GM12878 (cell line): ENCODE measurements around the gene FBXW9. TPM values are rescaled to one million over a fixed set of nuclear protein-coding genes. Genes with fewer than 3 reads are reported as not detected.
A peak's percentile ranks its signal among the peaks of the same experiment; 100 is the strongest.

Source experiments
- CEBPB ChIP-seq, 2 experiments: fragments of 150-350 bp in 1 of 2; IDR thresholded peaks; 2 replicates each; pipeline ENCODE4 v1.6.1; 2012 to 2014; ENCODE audit warnings: low read depth in 2 of 2, low read length in 2 of 2, borderline replicate concordance in 1 of 2, inconsistent platforms in 1 of 2
- EGR1 ChIP-seq, 2 experiments: IDR thresholded peaks; 1 replicate in 1 of 2; 2 replicates in 1 of 2; pipeline ENCODE4 v1.6.1; 2011 to 2012; ENCODE audit warnings: low read depth in 2 of 2, low read length in 2 of 2, borderline replicate concordance in 1 of 2, mild to moderate bottlenecking in 1 of 2, moderate library complexity in 1 of 2
- FOXK2 ChIP-seq: fragments of 450-650 bp; IDR thresholded peaks from 2 replicates; pipeline ENCODE4 v1.6.1; 2017; ENCODE audit warnings: mild to moderate bottlenecking, moderate library complexity
- HCFC1 ChIP-seq: fragments of 150-350 bp; IDR thresholded peaks from 2 replicates; pipeline ENCODE4 v1.6.1; 2014; ENCODE audit warnings: low read length
- IKZF1 ChIP-seq: fragments of 450-650 bp; conservative IDR thresholded peaks from 2 replicates; pipeline ENCODE4 v1.6.1; 2017; ENCODE audit warnings: antibody characterized with exemption, mild to moderate bottlenecking
- IKZF2 ChIP-seq, 2 experiments: fragments of 450-650 bp; IDR thresholded peaks; 2 replicates each; pipeline ENCODE4 v1.6.1; 2017; ENCODE audit warnings: mild to moderate bottlenecking in 2 of 2, moderate library complexity in 2 of 2
- IRF4 ChIP-seq: IDR thresholded peaks from 2 replicates; pipeline ENCODE4 v1.6.1; 2011; ENCODE audit warnings: low read depth, low read length
- MEF2A ChIP-seq: IDR thresholded peaks from 2 replicates; pipeline ENCODE4 v1.6.1; 2011; ENCODE audit warnings: low read depth, mild to moderate bottlenecking, low read length, moderate library complexity; ENCODE audit not compliant: insufficient read depth
- MLLT1 ChIP-seq: fragments of 450-650 bp; IDR thresholded peaks from 2 replicates; pipeline ENCODE4 v1.6.1; 2016; ENCODE audit warnings: mild to moderate bottlenecking
- NFIC ChIP-seq: IDR thresholded peaks from 2 replicates; pipeline ENCODE4 v1.6.1; 2012; ENCODE audit warnings: low read depth, mild to moderate bottlenecking, inconsistent platforms, low read length, moderate library complexity
- NFYA ChIP-seq: IDR thresholded peaks from 2 replicates; pipeline ENCODE4 v1.6.1; 2011; ENCODE audit warnings: low read depth, mild to moderate bottlenecking, low read length, improper control_type of control experiment, borderline replicate concordance
- NFYB ChIP-seq: IDR thresholded peaks from 2 replicates; pipeline ENCODE4 v1.6.1; 2011; ENCODE audit warnings: low read depth, mild to moderate bottlenecking, low read length, improper control_type of control experiment, moderate library complexity; ENCODE audit not compliant: insufficient read depth
- RAD21 ChIP-seq: IDR thresholded peaks from 2 replicates; pipeline ENCODE4 v1.6.1; 2011; ENCODE audit warnings: mild to moderate bottlenecking, low read depth, low read length, moderate library complexity; ENCODE audit not compliant: insufficient read depth
- RB1 ChIP-seq: fragments of 450-650 bp; formaldehyde crosslinking; IDR thresholded peaks from 2 replicates; pipeline ENCODE4 v1.6.1; 2017; ENCODE audit warnings: mild to moderate bottlenecking, borderline replicate concordance
- RELA ChIP-seq: fragments of 450-650 bp; IDR thresholded peaks from 2 replicates; pipeline ENCODE4 v1.8.0; 2014; ENCODE audit warnings: borderline replicate concordance; ENCODE audit not compliant: partially characterized antibody
- SMAD1 ChIP-seq: fragments of 450-650 bp; IDR thresholded peaks from 2 replicates; pipeline ENCODE4 v1.6.1; 2018; ENCODE audit warnings: mild to moderate bottlenecking, low read depth; ENCODE audit not compliant: partially characterized antibody
- SMAD5 ChIP-seq: IDR thresholded peaks from 2 replicates; pipeline ENCODE4 v1.6.1; 2016; ENCODE audit warnings: antibody characterized with exemption, low read depth
- STAT1 ChIP-seq: fragments of 450-650 bp; conservative IDR thresholded peaks from 2 replicates; pipeline ENCODE4 v1.6.1; 2014; ENCODE audit warnings: antibody characterized with exemption, mild to moderate bottlenecking
- TCF3 ChIP-seq: IDR thresholded peaks from 2 replicates; pipeline ENCODE4 v1.6.1; 2012; ENCODE audit warnings: low read depth, mild to moderate bottlenecking, low read length, borderline replicate concordance; ENCODE audit not compliant: insufficient read depth
- YY1 ChIP-seq: IDR thresholded peaks from 2 replicates; pipeline ENCODE4 v1.6.1; 2011; ENCODE audit warnings: low read depth, mild to moderate bottlenecking, low read length
- ZNF24 ChIP-seq: fragments of 450-650 bp; IDR thresholded peaks from 2 replicates; pipeline ENCODE4 v1.6.1; 2017; ENCODE audit warnings: antibody characterized with exemption, mild to moderate bottlenecking
- ZNF622 ChIP-seq: fragments of 450-650 bp; IDR thresholded peaks from 2 replicates; pipeline ENCODE4 v1.6.1; 2017; ENCODE audit warnings: mild to moderate bottlenecking, inconsistent platforms
- polyA plus RNA-seq, 11 experiments: library from polyadenylated mRNA; depleted of rRNA in 4 of 11; unstranded in 6 of 11; stranded (reverse) in 5 of 11; fragments of >200 nt; fragmentation: Nextera tagmentation in 4 of 11; fragmentation: Illumina TruSeq in 1 of 11; extraction: Ambion mirVana in 4 of 11; extraction: Trizol in 1 of 11; gene quantifications; 1 replicate in 1 of 11; 2 replicates in 10 of 11; pipeline versions ENCODE4 v1.2.1 to v1.2.3, GENCODE V29; 2011 to 2016; ENCODE audit warnings: inconsistent platforms in 2 of 11, missing spikeins in 2 of 11, low read depth in 1 of 11
- total RNA-seq, 4 experiments: library from RNA; depleted of rRNA in 3 of 4; stranded (reverse); fragments of >200 nt in 3 of 4; fragmentation: Illumina TruSeq in 1 of 4; extraction: Trizol in 1 of 4; gene quantifications; 2 replicates each; pipeline versions ENCODE4 v1.2.1 to v1.2.3, GENCODE V29; 2013 to 2021
- TF ChIP-seq, protein P1 (sequence below): fragments of 450-650 bp; IDR thresholded peaks from 2 replicates; pipeline ENCODE4 v1.6.1; 2017; ENCODE audit warnings: mild to moderate bottlenecking, moderate library complexity

FBXW9 gene
- total and polyA plus RNA-seq, 10 of the 15 experiments (the other 5 are each of a cell fraction or from before 2014, with no cell fraction given) = 0.21 to 14.8 (median 7.3) TPM

DNA sequence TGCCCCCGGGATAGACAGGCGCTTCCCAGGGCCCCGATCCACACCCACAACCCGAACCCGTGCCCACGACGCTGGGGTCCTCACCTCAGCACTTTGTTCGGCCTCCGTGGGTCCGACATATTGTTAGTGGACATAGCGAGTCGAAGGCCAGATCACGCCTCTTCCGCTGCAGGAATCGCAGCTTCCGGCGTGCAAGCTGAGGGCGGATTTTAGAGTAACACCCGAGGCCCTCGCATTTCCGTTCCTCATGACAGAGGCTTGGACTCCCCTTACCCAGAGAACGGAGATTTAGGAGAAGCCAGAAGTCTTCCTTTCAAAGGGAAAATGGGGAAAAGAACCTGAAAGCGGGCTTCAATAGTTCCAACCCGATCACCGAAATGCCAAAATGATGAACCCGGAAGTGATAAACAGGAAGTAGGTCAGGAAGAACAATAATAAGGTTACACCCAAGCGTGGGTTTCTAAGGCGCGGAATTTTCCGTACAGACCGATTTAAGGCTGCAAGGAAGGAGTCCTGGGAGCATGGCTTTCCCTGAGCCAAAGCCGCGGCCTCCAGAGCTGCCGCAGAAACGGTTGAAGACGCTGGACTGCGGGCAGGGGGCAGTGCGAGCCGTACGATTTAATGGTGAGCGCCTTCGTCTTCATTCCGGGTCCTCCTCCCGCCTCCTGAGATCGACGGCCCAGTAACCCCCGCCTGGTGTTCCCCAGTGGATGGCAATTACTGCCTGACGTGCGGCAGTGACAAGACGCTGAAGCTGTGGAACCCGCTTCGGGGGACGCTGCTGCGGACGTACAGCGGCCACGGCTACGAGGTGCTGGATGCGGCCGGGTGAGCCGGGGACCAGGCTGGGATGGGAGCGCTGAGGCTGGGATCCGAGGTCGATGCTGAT is 26.9 kb downstream of the FBXW9 start (continued):
- TF ChIP-seq, protein P1, sequence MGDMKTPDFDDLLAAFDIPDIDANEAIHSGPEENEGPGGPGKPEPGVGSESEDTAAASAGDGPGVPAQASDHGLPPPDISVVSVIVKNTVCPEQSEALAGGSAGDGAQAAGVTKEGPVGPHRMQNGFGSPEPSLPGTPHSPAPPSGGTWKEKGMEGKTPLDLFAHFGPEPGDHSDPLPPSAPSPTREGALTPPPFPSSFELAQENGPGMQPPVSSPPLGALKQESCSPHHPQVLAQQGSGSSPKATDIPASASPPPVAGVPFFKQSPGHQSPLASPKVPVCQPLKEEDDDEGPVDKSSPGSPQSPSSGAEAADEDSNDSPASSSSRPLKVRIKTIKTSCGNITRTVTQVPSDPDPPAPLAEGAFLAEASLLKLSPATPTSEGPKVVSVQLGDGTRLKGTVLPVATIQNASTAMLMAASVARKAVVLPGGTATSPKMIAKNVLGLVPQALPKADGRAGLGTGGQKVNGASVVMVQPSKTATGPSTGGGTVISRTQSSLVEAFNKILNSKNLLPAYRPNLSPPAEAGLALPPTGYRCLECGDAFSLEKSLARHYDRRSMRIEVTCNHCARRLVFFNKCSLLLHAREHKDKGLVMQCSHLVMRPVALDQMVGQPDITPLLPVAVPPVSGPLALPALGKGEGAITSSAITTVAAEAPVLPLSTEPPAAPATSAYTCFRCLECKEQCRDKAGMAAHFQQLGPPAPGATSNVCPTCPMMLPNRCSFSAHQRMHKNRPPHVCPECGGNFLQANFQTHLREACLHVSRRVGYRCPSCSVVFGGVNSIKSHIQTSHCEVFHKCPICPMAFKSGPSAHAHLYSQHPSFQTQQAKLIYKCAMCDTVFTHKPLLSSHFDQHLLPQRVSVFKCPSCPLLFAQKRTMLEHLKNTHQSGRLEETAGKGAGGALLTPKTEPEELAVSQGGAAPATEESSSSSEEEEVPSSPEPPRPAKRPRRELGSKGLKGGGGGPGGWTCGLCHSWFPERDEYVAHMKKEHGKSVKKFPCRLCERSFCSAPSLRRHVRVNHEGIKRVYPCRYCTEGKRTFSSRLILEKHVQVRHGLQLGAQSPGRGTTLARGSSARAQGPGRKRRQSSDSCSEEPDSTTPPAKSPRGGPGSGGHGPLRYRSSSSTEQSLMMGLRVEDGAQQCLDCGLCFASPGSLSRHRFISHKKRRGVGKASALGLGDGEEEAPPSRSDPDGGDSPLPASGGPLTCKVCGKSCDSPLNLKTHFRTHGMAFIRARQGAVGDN = peak; percentile 50; the same call in 1 of the 2 replicates
- TF ChIP-seq ZNF622 (no peak), RELA (peak; percentile 53), RB1 (peak; percentile 95; the same call in 1 of the 2 replicates), SMAD5 (peak; percentile 61; the same call in 1 of the 2 replicates), NFIC (peak; percentile 68; the same call in 1 of the 2 replicates), TCF3 (no peak), CEBPB (IDR thresholded peaks at IDR 0.05; ENCODE audit: borderline replicate concordance in 1 of 2, low read depth in 2 of 2, low read length in 2 of 2) (no peak), RAD21 (no peak), IKZF2 (IDR thresholded peaks at IDR 0.05) (peak; percentile 21 to 55; a peak in 1 of 4 replicates), STAT1 (peak; percentile 96), NFYA (no peak), FOXK2 (peak; percentile 91), IRF4 (peak; percentile 17; the same call in 1 of the 2 replicates), YY1 (peak; percentile 89), HCFC1 (peak; percentile 83), MLLT1 (peak; percentile 82), SMAD1 (no peak), NFYB (no peak), MEF2A (no peak), EGR1 (IDR thresholded peaks at IDR 0.05; ENCODE audit: borderline replicate concordance in 1 of 2, low read depth in 2 of 2, low read length in 2 of 2) (peak in 1 of 2 experiments; percentile 16; a peak in 1 of 3 replicates), IKZF1 (peak; percentile 93), ZNF24 (peak; percentile 39; the same call in 1 of the 2 replicates)
